SK-MEL-5 (cell line): ENCODE results near the gene MED14. TPM values are rescaled to one million over a fixed set of nuclear protein-coding genes. Genes with fewer than 3 reads are reported as not detected.

ENCODE experiments used
- DNase-seq: peaks from one replicate; pipeline ENCODE4 v3.0.0-alpha.2; 2016; ENCODE audit warnings: low read depth, low spot score
- in situ Hi-C: cut with HindIII; loops from 2 replicates; pipeline ENCODE4 v1.10.0; 2016; ENCODE audit warnings: low sequenced_read_pairs, high pct_unique_total_duplicates, low pct_unique_long_range_greater_than_20kb
- total RNA-seq: library from RNA; depleted of rRNA; stranded (reverse); fragments of >200 nt; shearing (Covaris generic); gene quantifications from 2 replicates; pipeline ENCODE4 v1.2.3, GENCODE V29; 2014

Gene MED14
- total RNA-seq, 1 experiment from 2014 or later: 17.8 TPM

DNA sequence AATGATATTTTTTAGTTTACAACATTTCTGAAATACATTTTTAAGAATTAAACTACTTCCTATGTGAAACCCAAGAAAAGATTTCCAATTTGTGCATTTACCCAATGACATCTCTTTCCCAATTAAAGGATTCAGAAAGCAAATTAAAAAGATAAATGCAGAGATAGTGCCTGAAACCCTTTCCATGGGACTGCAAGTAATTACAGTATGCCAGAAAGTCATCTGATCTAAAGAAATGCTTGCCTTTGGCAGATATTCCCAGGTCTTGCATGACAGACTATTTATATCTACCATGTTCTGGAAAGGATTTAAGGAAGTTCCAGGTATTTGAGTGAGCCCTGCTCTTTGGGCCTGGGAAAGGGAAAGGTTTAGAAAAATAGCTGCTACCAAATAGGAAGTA lies 46.4 kb downstream of the MED14 start:
- DNase-seq: no peak
- in situ Hi-C loops: no loop called here

DNA sequence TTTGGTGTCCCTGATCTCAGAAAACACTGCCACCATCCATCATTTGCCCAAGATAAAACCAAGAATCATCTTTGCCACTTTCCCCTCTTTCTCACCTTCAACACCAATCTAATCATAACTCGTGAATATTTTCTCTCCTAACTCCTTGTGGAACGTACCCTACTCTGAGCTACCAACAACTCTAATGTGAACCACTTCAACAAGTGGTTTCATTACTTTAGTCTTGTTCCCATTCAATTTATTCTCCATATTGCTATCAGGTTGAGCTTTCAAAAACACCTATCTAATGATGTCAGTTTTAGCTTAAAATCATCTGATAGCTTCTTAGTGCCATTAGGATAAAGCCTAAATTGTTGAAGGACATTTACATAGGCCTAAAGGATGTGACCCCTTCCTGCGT lies 48.2 kb downstream of the MED14 start:
- in situ Hi-C loops: no loop called here
- DNase-seq: no peak

DNA sequence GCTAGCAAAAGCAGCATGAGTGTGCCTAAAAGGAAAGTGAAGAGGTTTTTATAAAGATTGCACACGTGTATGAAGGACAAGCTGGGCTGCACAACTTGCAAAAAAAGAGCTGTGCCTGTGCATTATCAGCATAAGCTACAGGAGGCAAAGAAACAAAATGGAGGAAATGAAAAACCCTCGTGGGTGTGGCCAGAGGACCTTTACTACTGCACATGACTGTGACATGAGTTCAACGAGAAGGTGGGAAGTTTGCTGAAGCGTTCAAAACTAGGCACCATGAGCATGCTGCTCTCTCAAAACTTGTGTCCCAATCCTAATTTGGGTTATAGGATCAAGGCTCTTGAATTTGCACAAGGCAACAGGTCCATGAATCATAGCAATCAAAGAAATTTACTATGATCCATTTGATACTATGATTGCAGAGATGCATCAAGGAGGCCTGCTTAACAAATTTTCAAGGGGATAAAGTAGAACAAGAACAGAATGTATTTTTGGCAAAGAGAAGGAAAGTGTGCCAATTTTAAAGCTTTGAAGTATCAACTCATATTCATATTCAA lies 49.9 kb downstream of the MED14 start:
- in situ Hi-C loops: no loop called here
- peak; percentile 7 for DNase-seq

DNA sequence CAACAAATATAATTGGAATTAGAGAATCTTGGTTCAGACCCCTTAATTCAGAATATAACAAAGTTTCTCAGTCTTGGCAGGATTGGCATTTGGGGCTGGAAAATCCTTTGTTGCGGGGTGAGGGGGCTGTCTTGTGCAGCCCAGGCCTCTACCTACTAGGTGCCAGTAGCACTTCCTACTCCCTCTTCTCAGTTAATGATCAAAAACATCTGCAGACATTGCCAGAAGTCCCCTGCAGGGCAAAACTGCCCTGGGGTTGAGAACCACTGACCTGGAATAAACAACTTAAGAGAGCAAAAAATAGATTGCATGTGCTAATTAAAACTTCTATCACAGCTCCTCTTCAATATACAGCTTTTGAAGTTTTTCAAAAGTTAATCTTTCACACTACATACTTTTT lies 51.2 kb downstream of the MED14 start:
- no peak for DNase-seq
- in situ Hi-C loops: no loop called here

DNA sequence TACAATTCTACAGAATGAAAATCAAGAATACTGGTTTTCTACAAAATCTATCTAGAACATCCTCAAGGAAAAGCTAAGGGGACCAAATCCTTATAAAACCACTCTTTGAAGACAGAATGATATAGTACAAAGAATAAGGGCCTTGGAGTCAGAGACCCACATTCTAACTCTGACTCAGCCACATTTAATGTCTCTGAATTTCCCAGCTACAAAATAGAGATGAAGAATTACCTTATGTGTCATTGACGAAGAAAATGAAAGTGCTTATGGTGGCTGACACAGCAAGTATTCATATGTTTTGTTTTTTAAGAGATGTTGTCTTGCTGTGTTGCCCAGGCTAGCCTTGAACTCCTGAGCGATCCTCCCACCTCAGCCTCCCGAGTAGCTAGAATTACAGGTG lies 52.1 kb downstream of the MED14 start:
- no peak for DNase-seq
- in situ Hi-C loops: no loop called here

DNA sequence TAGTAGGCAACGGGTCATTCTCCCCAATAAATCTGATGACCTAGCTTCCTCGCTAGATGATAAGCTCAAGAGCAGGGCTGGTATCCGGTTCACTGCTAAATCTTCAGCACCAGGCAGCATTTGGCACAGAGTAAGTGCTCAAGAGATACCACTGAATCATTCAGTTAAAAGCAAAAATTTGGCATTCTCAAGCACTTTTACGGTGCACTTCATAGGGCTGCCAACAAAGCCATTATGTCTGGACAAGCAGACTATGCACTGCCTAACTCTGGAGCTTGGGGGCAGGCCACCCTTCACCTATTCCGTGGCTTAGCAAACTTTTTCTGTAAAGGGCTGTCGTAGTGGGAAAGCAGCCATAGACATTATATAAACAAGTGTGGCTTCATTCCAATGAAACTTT lies 64.2 kb downstream of the MED14 start:
- in situ Hi-C loops: no loop called here
- DNase-seq: no peak

DNA sequence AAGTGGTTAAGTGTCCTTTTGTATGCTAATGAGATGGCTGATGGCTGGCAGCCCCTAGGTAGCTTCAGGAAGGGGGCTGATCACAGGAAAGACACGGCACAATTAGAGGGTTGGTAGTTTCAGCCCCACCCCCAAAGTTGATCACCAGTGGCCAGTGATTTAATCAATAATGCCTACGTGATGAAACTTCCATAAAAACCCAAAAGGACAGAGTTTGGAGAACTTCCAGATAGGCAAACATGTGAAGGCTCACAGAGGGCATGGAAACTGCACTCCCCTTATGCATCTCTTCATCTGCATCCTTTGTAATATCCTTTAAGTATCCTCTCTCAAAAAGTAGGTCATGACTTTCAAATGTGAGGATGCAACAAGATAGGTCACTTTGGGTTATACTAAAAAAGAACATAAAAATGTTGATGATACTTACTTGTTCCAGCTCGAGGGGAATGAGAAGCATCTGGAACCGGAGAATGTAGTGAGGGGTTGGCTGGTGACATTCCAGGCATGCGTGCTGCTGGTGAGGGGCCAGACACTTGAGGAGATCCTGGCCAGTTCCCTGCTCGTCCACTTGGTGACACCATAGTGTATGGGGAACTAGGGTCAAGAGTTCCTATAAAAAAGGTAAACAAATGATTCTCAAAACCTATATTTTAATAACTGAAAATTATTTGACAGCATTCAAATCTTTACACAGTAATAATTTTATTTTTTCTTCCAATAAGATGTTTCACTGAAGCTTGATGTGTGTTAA lies 71.3 kb downstream of the MED14 start:
- in situ Hi-C loops: no loop called here
- peak; percentile 53 for DNase-seq

DNA sequence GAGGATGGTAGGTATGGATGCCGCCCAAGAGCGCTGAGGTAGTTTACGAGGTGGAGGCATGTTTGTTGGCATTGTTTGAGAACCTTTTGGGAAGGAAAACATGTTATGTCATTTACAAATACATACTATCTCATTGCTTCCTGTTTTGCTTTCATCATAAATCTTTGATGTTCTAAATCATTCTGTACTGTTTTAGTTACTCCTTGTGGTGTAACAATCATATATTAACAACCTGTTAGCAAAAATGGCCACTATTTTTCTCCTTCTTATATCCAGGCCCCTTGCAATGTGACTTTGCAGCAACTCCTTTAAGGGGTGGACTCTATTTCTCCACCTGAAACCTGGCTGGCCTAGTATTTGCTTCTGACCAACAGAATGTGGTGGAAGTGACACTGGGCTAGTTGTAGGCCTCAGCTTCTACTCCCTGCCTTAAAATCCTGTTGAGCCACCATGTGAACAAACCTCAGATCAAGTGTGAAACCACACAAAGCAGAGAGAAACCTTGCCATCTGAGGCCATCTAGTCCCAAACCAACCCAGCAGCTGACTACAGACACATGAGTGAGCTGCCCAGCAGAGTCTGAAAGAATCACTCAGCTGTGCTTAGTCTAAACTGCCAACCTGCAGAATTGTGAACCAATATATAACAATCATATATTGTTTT lies 72.1 kb downstream of the MED14 start:
- in situ Hi-C loops: no loop called here

DNA sequence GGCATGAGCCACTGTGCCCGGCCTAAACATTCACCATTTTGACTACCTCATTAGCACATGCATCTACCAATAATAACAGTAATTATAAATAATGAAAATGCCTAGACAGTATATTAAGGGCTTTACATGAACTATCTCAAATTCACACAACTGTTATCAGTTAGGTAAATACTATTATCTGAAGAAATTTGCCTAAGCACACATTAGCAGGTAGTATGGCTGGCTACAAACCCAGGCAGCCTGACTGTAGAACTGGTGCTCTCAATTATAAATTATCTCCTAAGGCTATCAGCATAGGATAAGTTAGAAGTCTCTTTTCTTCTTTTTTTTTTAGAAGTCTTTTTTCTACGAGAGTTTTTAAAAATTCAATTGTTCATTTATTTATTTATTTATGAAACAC lies 73.9 kb downstream of the MED14 start:
- in situ Hi-C loops: no loop called here
- no peak for DNase-seq

More for the DNA sequence above, 72.1 kb downstream of the MED14 start:
- DNase-seq: no peak

DNA sequence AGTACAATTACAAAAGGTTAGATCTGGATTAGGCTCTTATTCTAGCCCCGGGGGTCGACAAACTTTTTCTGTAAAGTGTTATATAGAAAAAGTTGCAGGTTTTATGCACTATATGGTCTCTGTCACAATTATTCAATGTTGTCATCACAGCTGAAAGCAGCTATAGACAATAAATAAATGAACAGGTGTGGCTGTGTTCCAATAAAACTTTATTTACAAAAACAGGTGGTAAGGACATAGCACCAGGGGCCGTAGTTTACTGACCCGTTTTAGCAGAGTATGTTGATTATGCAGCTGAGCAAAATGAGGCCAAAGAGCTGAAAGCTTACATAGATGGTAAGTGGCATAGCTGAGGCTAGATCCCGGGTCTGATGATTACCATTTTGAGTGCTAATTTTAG lies 75.0 kb downstream of the MED14 start:
- in situ Hi-C loops: no loop called here
- no peak for DNase-seq

DNA sequence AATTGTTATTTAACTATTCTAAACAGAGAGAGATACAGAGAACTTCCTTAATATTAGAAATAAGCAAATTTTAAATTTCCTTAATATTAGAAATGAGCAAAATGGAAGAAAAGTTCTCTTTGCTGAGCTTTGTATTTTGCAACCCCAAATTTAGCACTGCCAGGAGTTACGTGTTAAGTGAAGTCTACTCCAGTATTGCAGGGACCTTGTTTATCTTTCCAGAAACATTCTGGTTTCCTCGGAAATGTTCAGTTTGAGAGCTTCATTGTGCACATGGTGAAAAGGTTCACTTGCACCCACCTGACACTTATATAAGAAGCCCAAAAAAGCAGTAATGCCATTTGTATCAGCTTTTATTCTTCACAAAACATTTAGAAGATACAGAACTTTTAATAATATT lies 81.8 kb downstream of the MED14 start:
- DNase-seq: no peak
- in situ Hi-C loops: no loop called here

DNA sequence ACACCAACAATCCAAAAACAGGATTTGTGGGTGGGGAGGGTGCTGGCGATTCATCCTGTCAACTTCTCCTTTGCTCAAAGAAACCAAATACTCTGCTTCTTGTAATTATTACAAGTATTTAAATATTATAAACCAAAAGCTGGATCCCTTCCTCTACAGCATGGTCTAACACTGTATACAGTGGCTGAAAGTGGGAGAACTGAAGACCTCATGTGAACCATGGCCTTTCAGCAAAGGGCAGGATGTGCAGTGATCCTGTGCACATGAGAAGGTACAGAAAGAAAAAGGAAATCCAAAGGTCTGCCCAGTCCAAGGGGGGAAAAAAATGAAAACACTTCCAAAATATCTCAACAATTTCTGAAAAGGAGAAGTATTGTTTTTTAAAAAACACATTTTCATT lies 82.7 kb downstream of the MED14 start:
- in situ Hi-C loops: no loop called here
- DNase-seq: no peak

DNA sequence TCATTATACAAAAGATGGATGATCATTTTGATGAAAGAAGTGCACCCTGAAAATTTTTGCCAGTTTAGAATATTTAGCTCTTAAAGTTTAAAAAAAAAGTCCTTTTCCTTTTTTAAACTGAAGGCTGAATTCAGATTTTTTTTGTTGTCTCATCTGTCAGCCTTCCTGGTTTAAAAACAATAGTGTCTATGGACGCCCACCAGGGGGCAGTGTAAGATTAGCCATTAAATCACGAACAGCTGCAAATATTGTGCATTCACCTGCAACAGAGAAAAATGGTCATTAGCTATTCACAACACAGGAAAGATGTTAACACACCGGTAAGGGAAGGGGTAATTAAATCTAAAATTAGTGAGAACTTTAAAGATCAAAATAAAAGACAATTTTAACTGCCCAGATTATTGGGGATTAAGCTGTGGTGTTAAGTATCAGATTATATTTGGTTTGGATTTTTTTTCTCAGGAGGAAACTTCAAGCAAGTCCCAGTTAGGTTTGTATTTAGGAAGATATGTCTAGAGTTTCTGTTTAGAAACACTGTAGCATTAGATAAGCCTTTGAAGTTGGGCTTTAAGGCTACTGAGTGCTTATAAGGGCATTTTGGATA lies 83.6 kb downstream of the MED14 start:
- in situ Hi-C loops: no loop called here
- peak; percentile 71 for DNase-seq

DNA sequence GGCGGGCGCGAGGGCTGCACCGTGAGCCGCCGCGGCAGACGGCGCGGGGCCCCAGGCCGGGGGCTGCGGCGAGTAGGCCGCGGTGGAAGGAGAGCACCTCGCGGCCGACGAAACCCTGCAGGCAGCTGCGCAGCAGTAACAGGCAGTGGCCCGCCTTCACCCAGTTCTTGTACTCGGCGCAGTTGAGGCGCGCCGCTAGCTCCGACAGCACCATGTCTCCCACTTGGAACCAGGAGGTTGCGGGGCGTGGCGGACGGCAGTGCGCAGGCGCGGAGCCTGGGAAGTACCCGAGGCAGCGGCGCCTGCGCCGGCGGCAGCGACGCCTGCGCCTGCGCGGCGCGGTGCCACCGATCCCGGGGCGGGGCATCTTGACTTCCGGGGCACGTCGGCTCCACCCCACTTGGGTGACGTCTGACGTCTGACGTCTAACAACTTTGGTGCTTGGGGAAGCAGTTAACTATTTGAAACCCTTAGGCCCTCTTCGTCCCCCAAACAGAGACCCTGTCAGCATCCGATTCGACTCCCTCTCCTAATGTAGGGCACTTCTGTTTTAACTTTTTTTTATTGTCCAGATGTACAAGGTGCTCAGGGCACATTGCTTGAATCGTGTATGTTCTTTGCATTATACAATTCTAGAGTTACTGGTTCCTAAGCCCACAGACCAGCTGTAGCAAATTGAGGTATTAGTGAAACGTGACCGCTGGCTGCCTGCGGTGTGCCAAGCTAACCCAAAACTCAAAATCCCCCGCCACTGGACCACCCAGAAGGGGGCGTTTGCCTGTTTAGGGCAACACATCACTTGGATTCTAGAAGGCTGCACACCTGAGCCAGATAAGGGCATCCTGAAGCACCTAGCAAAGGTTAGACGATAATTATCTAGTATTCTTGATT lies 87.8 kb downstream of the MED14 start, which contains the start of gene CXorf38:
Gene CXorf38, minus strand, starts transcription at position 255 of the 891 bp plus-strand sequence. Its CDS starts 41 bp downstream, at position 214.
- in situ Hi-C loops: no loop called here
- DNase-seq: peak; percentile 87

DNA sequence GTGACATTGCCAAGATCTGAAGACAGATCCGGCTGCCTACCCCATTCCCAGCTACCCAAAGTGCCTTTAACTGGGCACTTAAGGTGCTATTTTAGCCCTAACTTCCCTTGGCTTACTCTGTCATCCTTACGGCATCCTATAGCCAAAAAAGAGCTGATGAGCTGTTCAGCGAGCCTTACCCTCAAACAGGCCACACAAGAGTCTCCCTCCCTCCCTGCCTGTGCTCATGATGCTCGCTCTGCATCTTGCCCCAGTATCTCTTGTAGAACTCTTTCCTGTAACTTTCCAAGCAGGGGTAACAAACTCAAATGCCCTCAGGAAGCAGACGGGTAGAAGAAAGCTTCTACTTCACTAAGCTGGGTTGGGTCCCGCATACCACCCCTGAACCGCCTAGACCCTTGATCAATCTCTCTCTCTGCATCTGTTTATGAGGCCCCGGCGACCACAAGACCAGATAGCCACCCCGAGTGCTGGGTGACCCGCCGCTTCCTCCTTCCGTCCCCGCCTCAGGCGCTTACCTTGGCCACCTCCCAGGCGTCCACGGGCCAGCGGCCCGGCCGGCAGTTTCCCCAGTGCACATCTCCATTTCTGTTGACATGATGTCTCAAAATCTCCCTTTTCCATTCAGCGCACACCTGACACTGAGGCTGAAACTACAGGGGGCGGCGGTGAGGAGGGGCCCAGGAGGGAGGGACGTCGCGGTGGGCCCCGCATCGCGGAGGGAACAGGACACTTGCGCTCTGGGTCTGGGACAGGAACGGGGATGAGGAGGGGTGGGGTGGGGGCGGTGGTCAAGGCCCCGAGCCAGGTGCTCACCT lies 88.6 kb downstream of the MED14 start:
- in situ Hi-C loops: no loop called here
- DNase-seq: no peak

DNA sequence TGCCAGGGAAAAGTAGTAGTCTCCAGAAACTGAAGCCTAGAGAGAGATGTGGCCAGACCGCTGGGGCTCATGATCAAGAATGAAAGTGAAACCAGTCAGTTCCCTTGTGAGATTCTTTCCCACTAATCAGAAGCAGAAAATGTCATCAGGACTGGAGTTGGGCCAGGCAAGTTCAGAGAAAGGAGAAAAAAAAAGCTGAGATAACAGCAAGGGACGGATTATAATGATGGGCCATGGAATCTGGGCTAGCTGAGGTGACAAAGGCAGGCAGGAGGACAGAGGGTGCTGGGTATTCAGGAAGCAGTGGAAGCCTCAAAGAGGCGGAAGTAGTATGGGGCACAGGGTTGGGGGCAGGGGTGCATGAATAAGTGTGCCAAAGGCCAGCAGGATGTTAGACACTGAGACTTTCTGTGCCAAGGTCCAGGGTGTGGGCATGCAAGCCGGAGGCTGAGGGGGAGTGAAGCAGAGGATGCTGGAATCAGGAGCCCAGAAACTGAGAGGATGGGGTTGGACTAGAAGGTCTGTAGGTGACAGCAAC lies 90.5 kb downstream of the MED14 start:
- peak; percentile 51 for DNase-seq
- in situ Hi-C loops: no loop called here

DNA sequence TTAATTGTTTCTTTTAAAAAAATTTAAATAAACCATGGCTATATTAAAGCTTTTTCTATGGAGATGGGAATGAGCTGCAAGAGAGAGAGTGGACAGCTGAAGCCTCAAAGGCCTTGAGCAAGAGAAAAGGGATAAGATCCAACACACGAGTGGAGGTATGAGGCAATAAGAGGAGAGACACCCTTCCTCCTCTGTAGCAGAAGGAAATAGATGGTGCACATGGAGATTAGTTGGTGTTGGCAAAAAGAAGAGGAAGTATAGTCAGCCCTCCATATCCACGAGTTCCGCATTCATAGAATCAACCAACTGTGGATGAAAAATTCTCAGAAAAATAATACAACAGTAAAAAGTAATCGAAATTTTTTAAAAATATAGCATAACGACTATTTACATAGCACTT lies 91.2 kb downstream of the MED14 start:
- in situ Hi-C loops: no loop called here
- DNase-seq: peak; percentile 10
